A549 treated with Hydrocortisone at 1 μM for 4 hours (cell line): ENCODE measurements around the gene RPS27. TPM values are rescaled to one million over a fixed set of nuclear protein-coding genes. Genes with fewer than 3 reads are reported as not detected.

Experiments
- total RNA-seq: library from RNA; stranded (reverse); fragments of 200-300 nt; extraction: Qiagen RNA extraction; gene quantifications from 5 replicates; pipeline ENCODE4 v1.2.3, GENCODE V29; 2022

RPS27 gene
- total RNA-seq = 4,245 to 5,781 TPM (median 4,379 TPM) in 5 replicates

GRCh38 chr1:153990468-153991150 lies at the start of gene RPS27:
Gene RPS27, plus strand, starts transcription at chr1:153990762. Its CDS starts 35 bp downstream, at chr1:153990797.

GRCh38 chr1:153946622-153947241 lies 43.8 kb upstream of the RPS27 start, which contains the start of gene DENND4B:
Gene DENND4B, minus strand, starts transcription at chr1:153946718. Its CDS starts 2,344 bp downstream, at chr1:153944374.

GRCh38 chr1:153958111-153958960 lies 32.2 kb upstream of the RPS27 start, which contains the start of gene CRTC2:
Gene CRTC2, minus strand, starts transcription at chr1:153958612. Its CDS starts 115 bp downstream, at chr1:153958497.

GRCh38 chr1:153963030-153963849 lies 27.3 kb upstream of the RPS27 start, which contains the start of gene SLC39A1:
Gene SLC39A1, minus strand, starts transcription at chr1:153963537. Its CDS starts 822 bp downstream, at chr1:153962715.

GRCh38 chr1:153967107-153967999 lies 23.2 kb upstream of the RPS27 start, which contains the start of gene CREB3L4:
Gene CREB3L4, plus strand, starts transcription at chr1:153967902. Its CDS starts 624 bp downstream, at chr1:153968526.

GRCh38 chr1:153977250-153978240 lies 13.0 kb upstream of the RPS27 start, which contains the start of gene JTB:
Gene JTB, minus strand, starts transcription at chr1:153977674. Its CDS starts 422 bp downstream, at chr1:153977252.

GRCh38 chr1:153985941-153986761 lies 4.4 kb upstream of the RPS27 start, which contains the start of gene RAB13:
Gene RAB13, minus strand, starts transcription at chr1:153986339. Its CDS starts 103 bp downstream, at chr1:153986236.

Other genes starting within 250 kb of the RPS27 start
- gene SLC27A3, start 215.4 kb upstream of the RPS27 start, total RNA-seq = 0.84 to 1.8 TPM (median 1.0 TPM) in 5 replicates
- gene GATAD2B, start 67.8 kb upstream of the RPS27 start, total RNA-seq = 7.9 to 11.3 TPM (median 9.1 TPM) in 5 replicates
- gene DENND4B, start 44.0 kb upstream of the RPS27 start, total RNA-seq = 28.7 to 34.7 TPM (median 32.6 TPM) in 5 replicates
- gene CRTC2, start 32.1 kb upstream of the RPS27 start, total RNA-seq = 35.0 to 40.6 TPM (median 35.8 TPM) in 5 replicates
- 160 to 170 TPM (median 162 TPM) in 5 replicates for gene SLC39A1, start 27.2 kb upstream of the RPS27 start, total RNA-seq
- 7.8 to 10.5 TPM (median 9.3 TPM) in 5 replicates for gene CREB3L4, start 22.9 kb upstream of the RPS27 start, total RNA-seq
- gene JTB, start 13.1 kb upstream of the RPS27 start, total RNA-seq = 105 to 161 TPM (median 144 TPM) in 5 replicates
- gene RAB13, start 4.4 kb upstream of the RPS27 start, total RNA-seq = 126 to 154 TPM (median 129 TPM) in 5 replicates
- not detected in 5 replicates for gene NUP210L, start 164.3 kb downstream of the RPS27 start, total RNA-seq
- 457 to 643 TPM (median 490 TPM) in 5 replicates for gene TPM3, start 201.3 kb downstream of the RPS27 start, total RNA-seq
- gene CFAP141, start 215.6 kb downstream of the RPS27 start, total RNA-seq = 0.40 TPM in 1 of 5 replicates, not detected in the others
- 98.4 to 113 TPM (median 105 TPM) in 5 replicates for gene UBAP2L, start 230.2 kb downstream of the RPS27 start, total RNA-seq